Daoy (cell line): Measurements from ENCODE around the gene IRF3. TPM values are rescaled to one million over a fixed set of nuclear protein-coding genes. Genes with fewer than 3 reads are reported as not detected.
"Not testable (repeated sequence)": the region's sequence is repeated elsewhere in the genome, so short reads cannot be mapped to it uniquely, and the experiment has no call there.

Experiments used
- DNase-seq: peaks from one replicate; pipeline ENCODE4 v3.0.0-alpha.2; 2015; ENCODE audit warnings: low read depth
- total RNA-seq: library from RNA; depleted of rRNA; stranded (reverse); fragments of >200 nt; shearing (Covaris generic); gene quantifications from 2 replicates; pipeline ENCODE4 v1.2.3, GENCODE V29; 2014

The IRF3 gene
- total RNA-seq, 1 experiment from 2014 or later, result 110 TPM

DNA sequence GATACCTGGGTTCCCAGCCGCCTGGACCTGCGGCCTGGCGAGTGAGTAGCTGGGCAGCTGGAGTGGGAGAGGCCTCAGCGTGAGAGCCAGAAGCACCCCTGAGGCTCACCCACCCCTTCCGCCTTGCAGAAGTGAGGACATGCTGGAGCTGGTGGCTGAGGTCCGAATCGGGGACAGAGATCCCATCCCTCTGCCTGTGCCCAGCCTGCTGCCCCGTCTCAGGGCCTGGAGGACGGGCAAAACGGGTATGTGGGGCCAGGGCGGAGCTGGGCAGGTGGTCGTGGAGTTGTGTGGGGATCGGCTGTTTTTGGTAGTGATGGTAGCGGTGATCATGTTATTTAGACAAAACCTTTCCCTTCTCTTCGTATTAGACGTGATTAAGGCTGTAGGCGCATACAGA lies 19.1 kb downstream of the IRF3 start:
- DNase-seq, result no peak

DNA sequence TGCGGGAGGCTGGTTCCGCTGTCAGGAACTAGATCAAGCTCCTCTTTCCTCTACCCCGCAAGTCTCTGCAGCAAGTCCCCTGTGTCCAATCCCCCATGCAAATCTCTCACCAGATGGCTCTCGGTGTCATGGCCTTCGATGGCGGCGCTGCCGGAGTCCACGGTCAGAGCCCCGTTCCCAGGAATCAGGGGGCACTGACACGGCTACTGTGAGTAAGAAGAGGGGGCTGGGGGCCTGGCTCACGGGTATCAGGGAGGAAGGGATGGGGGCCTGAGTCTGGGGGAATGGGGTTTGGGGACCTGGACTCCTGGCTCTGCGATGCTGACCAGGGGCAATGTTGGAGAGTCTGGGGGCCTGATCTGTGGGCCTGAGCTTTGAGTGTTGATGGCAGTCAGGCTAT lies 19.7 kb downstream of the IRF3 start:
- no peak for DNase-seq

DNA sequence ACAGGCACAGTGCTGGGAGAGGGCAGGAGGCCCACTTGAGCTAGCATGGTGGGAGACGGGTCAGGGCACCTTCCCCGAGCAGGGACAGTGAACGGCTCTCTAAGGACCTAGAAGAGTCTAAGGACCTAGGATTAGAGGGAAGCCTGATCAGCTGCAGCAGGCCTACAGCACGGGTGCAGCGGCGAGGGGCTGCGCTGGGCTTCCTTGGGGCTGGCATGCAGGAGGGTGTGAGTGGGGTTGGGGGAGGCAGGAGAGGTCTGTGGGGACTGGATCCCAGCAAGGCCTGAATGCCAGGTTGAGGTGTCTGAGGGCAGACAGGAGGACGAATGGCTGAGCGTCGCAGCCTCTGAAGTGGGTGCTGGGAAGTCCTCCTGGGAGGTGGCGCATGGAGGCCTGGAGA lies 20.1 kb downstream of the IRF3 start:
- no peak for DNase-seq

DNA sequence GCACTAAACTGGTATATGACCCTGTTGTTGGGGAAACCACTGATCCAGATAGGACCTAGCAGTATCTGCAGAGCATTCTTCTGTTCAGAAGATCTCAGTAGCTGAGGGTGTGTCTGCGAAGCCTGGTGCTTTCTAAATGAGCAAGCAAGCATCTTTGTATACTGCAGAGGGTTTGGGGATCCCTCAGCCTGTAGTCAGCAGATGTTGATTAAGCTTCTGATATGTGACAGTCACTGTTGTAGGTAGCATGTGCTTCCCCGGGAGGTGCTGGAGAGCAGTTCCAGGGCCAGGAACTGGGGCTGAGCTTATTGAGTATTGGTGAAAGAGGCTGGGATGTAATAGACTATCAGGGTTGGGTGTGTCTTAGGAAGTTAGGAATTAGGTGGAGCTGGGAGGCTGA lies 22.2 kb downstream of the IRF3 start:
- no peak for DNase-seq

DNA sequence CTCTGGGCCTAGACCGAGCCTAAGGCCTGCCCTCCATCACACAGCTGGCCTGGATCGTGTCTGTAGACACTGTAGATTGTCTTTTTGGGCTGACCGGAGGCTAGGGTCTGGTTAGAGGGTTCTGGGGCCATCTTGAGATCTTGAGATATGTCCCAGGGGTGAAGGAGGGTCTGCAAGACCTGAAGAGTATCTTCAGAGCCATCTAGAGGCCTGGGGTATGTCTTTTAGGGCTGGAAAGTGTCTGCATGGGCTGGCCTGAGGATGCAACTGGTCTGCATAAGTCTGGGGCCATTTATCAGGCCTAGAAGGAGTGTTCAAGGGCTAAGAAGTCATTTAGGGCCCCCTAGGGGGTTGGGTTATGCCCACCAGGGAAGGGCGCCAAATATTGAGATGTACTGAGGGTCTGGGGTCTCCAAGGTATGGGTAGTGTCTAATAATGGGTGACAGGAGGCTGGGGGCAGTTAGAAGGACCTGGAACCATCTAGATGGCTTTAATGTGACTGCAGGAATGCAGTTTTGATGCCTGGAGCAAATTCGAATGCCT lies 23.1 kb downstream of the IRF3 start:
- no peak for DNase-seq

DNA sequence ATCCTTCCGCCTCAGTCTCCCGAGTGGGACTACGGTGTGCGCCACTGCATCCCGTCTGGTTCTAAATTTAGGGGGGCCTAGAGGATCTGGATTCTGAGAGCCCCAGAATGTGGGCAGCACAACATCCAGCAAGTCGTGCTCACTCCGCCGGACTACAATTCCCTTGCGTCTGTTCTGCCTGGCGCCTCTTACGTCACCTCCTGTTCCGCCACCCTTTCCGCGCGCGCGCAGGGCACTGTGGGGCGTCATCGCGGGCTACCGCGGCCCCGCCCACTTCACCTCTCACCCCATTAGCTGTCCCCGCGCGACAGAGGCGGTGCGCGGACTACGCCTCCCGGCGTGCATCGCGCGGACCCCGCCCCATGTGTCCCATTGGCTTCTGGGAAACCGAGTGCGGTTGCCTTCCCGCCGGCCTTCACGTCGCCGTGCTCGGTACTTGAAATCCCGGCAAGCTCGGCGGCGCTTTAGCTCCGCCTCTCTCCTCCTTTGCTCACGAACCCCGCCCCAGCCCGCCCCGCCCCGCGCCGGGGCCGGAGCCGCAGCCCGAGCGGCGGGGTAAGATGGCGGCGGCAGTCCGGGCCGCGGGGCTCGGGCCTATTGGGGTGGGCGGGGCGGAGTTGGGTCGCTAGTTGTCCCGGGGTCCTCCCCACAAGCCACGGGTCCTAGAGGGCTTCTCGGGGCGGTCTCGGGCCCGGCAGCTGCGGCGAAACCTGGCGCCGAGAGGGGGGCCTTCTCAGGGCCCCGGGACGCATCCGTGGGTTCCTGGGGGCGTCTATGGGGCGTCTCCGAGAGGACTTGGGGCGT lies 23.8 kb downstream of the IRF3 start, which contains the start of gene SCAF1:
Gene SCAF1 (plus strand): TSS at position 522 of the 804 bp plus-strand sequence. CDS start 2,818 bp downstream, outside the sequence.
- DNase-seq, result peak; percentile 100

DNA sequence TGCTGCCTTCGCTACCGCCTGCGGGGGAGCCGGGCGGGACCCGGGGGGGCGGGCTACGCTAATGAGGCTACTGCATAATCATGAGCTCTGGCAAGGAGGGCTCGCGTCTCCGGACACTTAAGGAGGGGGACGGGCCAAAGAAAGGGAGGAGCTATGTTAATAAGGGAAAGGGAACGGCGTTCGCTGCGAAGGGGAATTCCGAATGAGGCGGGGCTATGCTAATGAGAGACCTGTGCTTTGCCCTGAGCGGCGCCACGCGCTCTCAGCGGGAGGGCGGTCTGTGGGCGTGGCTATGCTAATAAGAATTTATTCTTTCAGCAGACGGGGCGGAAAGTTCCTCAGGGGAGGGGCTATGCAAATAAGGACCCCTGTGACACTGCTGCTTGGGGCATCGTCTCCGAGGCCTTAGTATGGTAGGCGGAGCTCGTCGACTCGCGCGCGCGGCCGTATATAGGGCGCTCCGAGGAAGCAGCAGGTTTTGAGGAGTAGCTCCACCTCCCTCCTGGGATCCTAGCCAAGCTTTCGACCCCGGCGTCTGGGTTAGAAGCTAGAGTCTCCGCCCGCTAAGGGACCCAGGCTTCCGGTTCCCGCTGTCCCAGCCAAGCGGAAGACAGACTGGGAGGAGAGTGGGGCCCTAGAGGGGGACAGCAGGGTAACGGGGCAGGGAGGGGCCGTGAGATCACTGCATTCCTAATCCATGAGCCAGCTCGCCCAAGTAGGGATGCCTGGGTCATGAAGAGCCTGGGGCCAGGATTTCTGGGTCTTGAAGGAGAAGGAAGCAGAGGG lies 25.4 kb downstream of the IRF3 start, which contains the start of gene RRAS:
Gene RRAS (minus strand): TSS at position 31 of the 786 bp plus-strand sequence. CDS start 45 bp downstream, outside the sequence.
- peak; percentile 100 for DNase-seq

DNA sequence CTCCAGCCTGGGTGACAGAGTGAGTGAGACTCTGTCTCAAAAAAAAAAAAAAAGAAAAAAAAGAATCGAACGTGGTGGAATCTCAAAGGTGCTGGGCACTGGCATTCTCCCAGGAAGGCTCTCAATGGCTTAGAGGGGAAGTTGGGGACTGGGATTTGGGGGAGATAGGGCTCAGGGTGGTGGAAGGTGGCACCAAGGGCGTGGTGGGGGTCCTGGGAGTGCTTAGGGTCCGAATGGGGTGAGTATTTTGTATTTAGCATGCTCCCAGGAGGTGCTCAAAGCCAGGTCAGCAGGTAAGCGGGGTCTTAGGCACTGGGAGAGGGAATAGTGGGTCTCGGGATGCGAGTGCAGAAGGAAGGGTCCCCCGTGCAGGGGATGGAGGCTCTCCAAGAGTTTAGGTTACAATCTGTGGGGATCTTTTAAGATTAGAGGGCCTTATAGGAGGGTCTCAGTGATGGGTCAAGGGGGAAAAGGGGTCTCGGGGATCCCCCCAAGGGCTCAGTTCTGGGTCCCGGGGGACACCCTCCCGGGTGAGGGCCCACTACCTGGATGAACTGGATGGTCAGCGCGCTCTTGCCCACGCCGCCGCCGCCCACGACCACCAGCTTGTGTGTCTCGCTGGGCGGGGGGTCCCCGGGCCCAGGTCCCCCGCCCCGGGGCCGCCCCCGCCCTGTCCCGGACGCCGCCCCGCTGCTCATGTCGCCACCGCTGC lies 26.1 kb downstream of the IRF3 start:
- no peak for DNase-seq

DNA sequence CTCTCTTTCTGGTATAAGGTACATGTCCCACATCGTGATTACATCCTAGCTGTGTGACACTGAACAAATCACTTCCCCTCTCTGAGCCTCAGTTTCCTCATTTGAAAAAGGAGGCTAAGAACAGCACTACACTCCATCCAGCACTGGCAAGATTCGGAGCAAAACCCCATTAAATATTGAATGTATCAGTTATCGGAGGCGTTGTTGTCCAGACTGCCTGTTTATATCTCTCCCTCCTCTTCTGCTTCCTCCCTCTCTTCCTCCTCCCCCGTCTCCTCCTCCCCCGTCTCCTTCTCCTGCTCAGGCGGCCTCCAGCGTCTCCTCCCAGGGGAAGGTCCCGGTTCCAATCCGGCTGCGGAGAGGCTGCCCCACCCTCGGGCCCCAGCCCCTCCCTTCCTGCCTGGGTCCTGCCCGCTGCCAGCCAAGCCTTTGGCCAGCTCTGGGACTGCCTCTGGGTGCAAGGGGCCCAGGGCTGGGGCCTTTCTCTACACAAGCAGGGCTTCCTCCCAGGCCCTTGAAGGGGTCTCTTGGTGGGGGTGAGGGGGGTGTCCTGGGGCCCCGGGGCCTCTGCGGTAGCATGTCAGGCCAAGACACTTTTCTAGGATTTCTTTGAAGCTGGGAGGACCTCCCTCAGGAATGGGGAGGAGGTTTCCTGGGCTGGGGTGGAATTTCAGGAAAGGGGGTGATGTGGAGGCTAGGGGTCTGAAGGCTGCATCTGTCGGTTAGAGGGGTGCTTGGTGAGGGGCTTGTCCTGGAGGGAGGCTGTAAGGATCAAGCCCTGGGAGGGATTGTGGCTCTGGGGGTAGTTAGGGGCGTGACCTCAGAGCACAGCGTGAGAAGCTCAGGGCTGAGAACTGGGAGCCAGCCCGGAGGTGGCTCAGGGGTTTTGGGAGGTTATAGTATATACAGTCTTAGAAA lies 27.6 kb downstream of the IRF3 start:
- DNase-seq, result peak; percentile 86

DNA sequence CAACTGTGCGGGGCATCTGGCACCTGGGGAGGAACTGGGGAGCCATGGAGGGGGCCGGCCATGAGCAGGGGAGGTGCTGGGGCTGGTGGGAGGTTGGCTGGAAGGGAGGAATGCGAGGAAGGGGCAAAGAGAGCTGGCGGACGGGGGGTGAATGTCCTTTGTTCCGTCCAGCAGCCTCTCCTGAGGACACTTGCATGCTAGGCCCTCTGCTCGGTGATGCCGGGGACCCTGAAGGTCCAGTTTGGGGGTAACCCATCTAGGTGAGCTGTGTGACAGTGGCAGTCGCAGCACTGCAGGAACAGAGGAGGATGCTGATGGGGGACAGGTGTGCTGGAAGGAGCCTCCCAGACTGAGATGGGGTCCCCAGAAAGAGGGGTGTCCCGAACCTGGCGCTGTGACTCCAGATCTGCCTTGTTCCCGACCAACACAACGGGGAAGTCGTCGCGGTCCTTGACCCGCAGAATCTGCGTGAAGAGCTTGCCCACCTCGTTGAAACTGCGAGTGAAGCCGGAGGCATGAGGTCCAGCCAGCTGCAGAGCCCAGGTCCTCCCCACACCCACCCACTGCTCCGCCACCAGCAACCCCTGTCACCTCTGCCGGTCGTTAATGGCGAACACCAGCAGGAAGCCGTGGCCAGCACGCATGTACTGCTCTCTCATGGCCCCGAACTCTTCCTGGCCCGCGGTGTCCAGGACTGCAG lies 29.3 kb downstream of the IRF3 start:
- DNase-seq, result no peak

DNA sequence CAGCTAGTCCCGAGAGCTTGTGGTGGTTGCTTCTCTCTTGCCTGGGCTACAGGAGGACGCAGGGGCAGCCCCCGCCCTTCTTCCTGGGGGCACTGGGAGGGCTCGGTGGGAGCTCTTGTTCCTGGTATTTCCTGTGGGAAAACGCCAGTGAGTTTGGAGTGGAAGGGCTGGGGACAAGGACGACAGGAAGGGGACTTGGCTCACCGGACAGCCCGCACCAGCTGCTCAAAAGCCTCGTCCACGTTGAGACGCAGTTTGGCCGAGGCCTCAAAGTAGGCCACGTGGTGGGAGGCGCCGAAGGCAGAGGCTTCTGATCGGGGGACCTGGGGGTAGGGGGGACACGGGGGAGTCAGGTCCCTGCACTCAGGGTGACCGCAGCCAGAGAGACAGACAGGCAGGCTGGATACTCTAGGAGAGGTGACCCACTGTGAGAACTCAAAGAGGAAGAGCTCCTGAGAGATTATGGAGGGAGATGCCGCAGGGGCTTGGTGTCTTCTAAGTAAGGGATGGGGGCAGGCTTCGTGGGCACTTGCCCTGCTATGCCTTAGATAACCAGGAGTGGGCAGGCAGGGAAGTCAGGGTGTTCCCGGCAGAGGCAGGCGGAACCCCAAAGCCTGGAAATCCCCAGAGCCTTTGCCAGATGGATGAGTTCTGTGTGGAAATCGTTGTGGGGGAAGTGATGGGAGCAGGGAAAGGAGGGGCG lies 30.0 kb downstream of the IRF3 start:
- peak; percentile 33 for DNase-seq

DNA sequence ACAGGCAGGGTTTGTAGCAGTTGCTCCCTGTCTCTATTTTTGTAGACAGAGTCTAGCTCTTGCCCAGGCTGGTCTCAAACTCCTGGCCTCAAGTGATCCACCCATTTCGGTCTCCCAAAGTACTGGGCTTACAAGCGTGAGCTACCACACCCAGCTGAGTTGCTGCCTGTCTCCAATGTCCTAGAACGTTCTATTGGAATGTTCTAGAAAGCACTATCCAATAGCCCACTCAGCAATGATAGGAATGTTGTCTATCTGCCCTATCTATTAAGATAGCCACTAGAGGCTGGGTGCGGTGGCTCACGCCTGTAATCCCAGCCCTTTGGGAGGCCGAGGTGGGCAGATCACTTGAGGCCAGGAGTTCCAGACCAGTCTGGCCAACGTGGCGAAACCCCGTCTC lies 32.4 kb downstream of the IRF3 start:
- not testable (repeated sequence) for DNase-seq

DNA sequence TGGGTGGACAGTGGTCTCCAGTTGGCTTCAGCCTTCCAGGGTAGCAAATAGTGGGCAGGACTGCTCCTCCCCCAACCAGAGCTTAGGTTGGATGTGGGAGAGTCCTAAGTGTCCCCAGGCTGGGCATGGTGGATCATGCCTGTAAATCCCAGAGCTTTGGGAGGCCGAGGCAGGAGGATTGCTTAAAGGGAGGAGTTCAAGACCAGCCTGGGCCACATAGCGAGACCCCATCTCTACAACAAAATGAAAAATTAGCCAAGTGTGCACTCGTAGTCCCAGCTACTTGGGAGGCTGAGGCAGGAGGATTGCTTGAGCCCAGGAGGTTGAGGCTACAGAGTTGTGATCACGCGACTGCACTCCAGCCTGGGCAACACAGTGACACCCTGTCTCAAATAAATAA lies 33.1 kb downstream of the IRF3 start:
- no peak for DNase-seq

DNA sequence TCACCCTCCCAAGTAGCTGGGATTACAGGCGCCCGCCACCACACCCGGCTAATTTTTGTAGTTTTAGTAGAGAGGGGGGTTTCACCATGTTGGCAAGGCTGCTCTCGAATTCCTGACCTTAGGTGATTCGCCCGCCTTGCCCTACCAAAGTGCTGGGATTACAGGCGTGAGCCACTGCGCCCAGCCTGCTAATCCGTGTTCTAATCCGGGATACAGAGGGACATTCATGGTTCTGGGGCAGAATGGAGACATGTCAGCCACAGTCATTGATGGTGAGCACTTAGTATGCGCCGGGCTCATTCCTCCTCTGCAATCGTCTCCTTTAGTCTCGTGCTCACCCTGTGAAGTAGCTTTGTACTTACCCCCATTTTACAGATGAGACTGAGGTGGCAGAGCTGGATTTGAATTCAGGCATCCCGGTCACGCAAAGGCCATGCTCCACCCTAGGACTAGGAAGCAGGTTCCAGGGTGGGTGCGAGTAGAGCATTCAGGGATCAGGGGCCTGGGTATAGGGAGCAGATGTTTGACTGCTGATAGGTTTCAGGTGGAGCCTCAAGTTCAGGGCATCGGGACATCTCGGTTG lies 34.0 kb downstream of the IRF3 start:
- no peak for DNase-seq

DNA sequence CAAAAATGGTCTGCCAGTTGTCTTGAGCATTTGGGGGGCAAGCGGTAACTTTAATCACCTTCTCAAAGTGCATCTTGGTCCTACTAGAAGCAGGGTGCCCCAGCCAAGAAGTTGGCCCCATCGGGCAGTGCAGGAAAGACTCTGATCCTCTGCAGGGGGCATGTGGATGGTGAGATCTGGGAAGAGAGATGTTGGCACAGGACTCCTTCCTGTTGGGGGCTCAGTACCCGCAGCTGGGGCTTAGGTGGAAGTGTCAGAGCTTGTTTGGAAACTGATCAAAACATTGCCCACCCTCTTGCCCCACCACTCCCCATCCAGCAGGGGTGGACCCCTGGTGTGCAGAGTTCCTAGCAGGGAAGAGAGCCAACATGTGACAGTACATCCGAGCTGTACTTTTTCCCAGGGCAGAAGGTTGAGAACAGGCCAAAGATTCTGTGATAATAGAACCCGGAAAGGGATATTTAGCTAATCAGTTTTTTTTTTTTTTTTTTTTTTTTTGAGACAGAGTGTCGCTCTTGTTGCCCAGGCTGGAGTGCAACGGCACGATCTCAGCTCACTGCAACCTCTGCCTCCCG lies 34.6 kb downstream of the IRF3 start:
- no peak for DNase-seq

DNA sequence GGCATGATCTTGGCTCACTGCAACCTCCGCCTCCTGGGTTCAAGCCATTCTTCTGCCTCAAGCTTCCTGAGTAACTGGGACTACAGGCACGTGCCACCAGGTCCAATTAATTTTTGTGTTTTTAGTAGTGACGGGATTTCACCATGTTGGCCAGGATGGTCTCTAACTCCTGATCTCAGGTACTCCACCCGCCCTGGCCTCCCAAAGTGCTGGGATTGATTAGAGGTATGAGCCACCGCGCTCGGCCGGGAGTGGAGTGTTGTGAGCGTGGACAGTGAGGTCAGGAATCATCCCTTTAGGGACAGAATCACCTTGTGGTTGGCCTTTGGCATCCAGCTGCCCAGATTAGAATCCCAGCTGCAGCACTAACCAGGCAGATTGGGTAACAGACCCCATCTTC lies 36.0 kb downstream of the IRF3 start:
- DNase-seq, result no peak

DNA sequence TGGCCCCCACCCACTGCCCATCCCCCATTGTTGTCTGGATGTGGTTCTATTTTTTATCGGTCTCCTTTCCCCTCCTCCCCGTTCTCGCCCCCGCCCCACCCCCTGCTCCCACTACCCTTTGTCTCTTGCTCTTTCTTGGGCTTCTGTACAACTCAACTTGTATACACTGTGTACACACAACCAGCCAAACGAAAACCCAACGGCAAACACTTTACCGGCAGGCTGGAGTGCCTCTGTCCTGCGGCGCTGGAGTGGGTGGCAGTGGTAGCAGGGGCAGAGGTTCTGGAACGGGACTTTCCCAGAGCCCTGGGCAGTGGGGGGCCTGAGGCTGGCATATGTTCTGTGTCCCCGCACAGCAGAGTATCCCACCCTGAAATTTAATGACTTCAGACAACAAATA lies 39.4 kb downstream of the IRF3 start:
- no peak for DNase-seq

DNA sequence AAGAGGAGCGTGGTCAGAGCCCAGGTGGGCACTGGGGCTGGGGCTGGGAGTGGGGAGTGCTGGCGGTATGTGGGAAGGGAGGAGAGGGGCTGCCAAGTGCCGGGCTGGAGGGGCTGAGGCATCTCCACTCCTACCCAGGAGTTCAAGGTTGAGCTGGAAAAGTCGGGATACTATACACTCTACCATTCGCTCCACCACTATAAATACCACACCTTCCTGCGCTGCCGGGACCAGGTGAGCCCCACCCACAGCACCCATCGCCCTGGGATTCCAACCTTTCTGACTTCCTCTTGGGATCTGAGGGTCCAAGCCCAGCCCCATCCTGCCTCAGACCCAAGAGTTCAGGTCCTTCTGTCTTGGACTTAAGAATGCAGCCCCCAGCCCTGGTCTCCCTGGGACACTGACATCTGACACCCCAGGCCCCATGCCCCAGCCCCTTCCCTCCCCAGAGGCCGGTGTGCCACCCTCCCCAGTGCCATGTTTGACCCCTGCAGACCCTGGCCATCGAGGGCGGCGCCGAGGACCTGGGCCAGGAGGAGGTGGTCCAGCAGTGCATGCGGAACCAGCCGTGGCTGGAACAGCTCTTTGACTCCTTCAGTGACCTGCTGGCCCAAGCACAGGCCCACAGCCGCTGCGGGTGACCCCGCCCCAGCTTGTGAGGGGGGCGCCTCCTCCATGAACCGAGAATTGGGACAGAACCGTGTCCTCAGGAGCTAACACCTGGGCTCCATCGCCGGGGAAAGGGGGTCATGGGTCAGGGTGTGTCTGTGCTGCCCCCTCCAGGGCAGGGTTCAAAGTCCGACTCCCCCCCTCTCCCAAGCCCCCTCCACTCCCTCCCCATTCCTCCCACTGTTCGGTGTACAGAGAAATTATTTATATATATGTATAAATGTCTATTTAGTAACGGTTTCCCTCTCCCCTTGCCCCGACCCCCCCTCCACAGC lies 40.4 kb downstream of the IRF3 start:
- DNase-seq, result no peak
